OCI-LY1 (cell line): ENCODE measurements around the gene NIPA2.

Experiments used
- H2AFZ ChIP-seq: fragments of 200-600 bp; sonication (generic), shearing (Covaris generic); 2 replicates; pipeline ENCODE4 v1.6.0; 2014; ENCODE audit warnings: antibody characterized with exemption, mild to moderate bottlenecking, low read length
- H3F3A ChIP-seq: fragments of 200-600 bp; sonication (generic), shearing (Covaris generic); 2 replicates; pipeline ENCODE4 v1.6.0; 2014; ENCODE audit warnings: mild to moderate bottlenecking, antibody characterized with exemption, low read length, moderate library complexity; ENCODE audit not compliant: insufficient read depth
- H3K27ac ChIP-seq: fragments of 200-600 bp; sonication (generic); 2 replicates; pipeline ENCODE4 v1.5.1; 2014; ENCODE audit warnings: low read length, mixed run types, mild to moderate bottlenecking, low read depth; ENCODE audit not compliant: poor library complexity, severe bottlenecking
- H3K27me3 ChIP-seq: fragments of 200-600 bp; sonication (generic); 2 replicates; pipeline ENCODE4 v1.6.0; 2014; ENCODE audit warnings: antibody characterized with exemption, mild to moderate bottlenecking, low read length, moderate library complexity; ENCODE audit not compliant: insufficient read depth
- H3K36me3 ChIP-seq: fragments of 200-600 bp; sonication (generic); 2 replicates; pipeline ENCODE4 v1.6.1; 2014; ENCODE audit warnings: mild to moderate bottlenecking, antibody characterized with exemption, low read length, moderate library complexity, mixed read lengths; ENCODE audit not compliant: insufficient read depth
- H3K4me1 ChIP-seq: fragments of 200-600 bp; sonication (generic); 2 replicates; pipeline ENCODE4 v1.5.1; 2014; ENCODE audit warnings: mild to moderate bottlenecking, low read length, moderate library complexity; ENCODE audit not compliant: insufficient read depth, severe bottlenecking
- H3K4me2 ChIP-seq: fragments of 200-600 bp; sonication (generic), shearing (Covaris generic); 2 replicates; pipeline ENCODE4 v1.6.1; 2014; ENCODE audit warnings: low read length
- H3K4me3 ChIP-seq: fragments of 200-600 bp; sonication (generic); 2 replicates; pipeline ENCODE4 v1.5.1; 2014; ENCODE audit warnings: low read length, low read depth, mild to moderate bottlenecking, mixed read lengths; ENCODE audit not compliant: poor library complexity, severe bottlenecking
- H3K79me2 ChIP-seq: fragments of 200-600 bp; shearing (Covaris generic); 2 replicates; pipeline ENCODE4 v1.6.1; 2016; ENCODE audit warnings: mixed run types, low read length, mixed read lengths; ENCODE audit not compliant: insufficient read depth
- H3K9ac ChIP-seq: fragments of 200-600 bp; sonication (generic), shearing (Covaris generic); 2 replicates; pipeline ENCODE4 v1.6.1; 2014; ENCODE audit warnings: mild to moderate bottlenecking, low read length, mixed read lengths
- H3K9me2 ChIP-seq: fragments of 200-600 bp; sonication (generic), shearing (Covaris generic); 2 replicates; pipeline ENCODE4 v1.6.1; 2014; ENCODE audit warnings: low read depth, mild to moderate bottlenecking, low read length, mixed read lengths
- H3K9me3 ChIP-seq: fragments of 200-600 bp; shearing (Covaris generic); 2 replicates; pipeline ENCODE4 v1.6.1; 2014; ENCODE audit warnings: low read length, mixed read lengths
- H4K20me1 ChIP-seq: fragments of 200-600 bp; sonication (generic), shearing (Covaris generic); 2 replicates; pipeline ENCODE4 v1.6.0; 2016; ENCODE audit warnings: mild to moderate bottlenecking, low read length; ENCODE audit not compliant: insufficient read depth
- EZH2 ChIP-seq: fragments of 200-600 bp; sonication (generic), shearing (Covaris generic); IDR thresholded peaks from 2 replicates; pipeline ENCODE4 v1.8.0; 2017; ENCODE audit warnings: borderline replicate concordance, mixed run types, mild to moderate bottlenecking, antibody characterized with exemption, low read length, moderate library complexity, mixed read lengths
- TF ChIP-seq, protein P1 (sequence below): fragments of 200-600 bp; sonication (generic), shearing (Covaris generic); IDR thresholded peaks from 2 replicates; pipeline ENCODE4 v1.5.1; 2017; ENCODE audit warnings: mild to moderate bottlenecking, antibody characterized with exemption, low read length, moderate library complexity, mixed read lengths

Gene NIPA2

GRCh38 chr15:22889146-22889818, 50.8 kb downstream of the NIPA2 start:
- Histone ChIP-seq H3K27me3 (no peaks in the 10 kb centered on the region), H3K27ac (no peak overlapping the region), H2AFZ (no peak overlapping the region), H3K4me3 (no peak overlapping the region), H3K79me2 (no peaks in the 10 kb centered on the region), H3F3A (no peaks in the 10 kb centered on the region), H3K9me2 (no peaks in the 10 kb centered on the region), H3K36me3 (no peaks in the 10 kb centered on the region), H4K20me1 (no peaks in the 10 kb centered on the region), H3K9ac (no peak overlapping the region), H3K4me2 (no peak overlapping the region), H3K9me3 (no peaks in the 10 kb centered on the region), H3K4me1 (no peaks in the 10 kb centered on the region)
- TF ChIP-seq, protein P1, sequence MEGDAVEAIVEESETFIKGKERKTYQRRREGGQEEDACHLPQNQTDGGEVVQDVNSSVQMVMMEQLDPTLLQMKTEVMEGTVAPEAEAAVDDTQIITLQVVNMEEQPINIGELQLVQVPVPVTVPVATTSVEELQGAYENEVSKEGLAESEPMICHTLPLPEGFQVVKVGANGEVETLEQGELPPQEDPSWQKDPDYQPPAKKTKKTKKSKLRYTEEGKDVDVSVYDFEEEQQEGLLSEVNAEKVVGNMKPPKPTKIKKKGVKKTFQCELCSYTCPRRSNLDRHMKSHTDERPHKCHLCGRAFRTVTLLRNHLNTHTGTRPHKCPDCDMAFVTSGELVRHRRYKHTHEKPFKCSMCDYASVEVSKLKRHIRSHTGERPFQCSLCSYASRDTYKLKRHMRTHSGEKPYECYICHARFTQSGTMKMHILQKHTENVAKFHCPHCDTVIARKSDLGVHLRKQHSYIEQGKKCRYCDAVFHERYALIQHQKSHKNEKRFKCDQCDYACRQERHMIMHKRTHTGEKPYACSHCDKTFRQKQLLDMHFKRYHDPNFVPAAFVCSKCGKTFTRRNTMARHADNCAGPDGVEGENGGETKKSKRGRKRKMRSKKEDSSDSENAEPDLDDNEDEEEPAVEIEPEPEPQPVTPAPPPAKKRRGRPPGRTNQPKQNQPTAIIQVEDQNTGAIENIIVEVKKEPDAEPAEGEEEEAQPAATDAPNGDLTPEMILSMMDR: no peak
- no peak for TF ChIP-seq EZH2

- no peaks in the 10 kb centered on the region for H3K79me2 ChIP-seq
- no peak for TF ChIP-seq EZH2
- TF ChIP-seq, protein P1: no peak
- no peak overlapping the region for H3K9ac ChIP-seq
- no peak overlapping the region for H3K27ac ChIP-seq
- H3K9me3 ChIP-seq: no peaks in the 10 kb centered on the region
- no peak overlapping the region for H2AFZ ChIP-seq
- H4K20me1 ChIP-seq: no peaks in the 10 kb centered on the region
- no peak overlapping the region for H3K4me2 ChIP-seq
- H3K27me3 ChIP-seq: no peaks in the 10 kb centered on the region
- H3K36me3 ChIP-seq: no peaks in the 10 kb centered on the region
- H3K4me1 ChIP-seq: no peaks in the 10 kb centered on the region
- no peaks in the 10 kb centered on the region for H3F3A ChIP-seq
- H3K9me2 ChIP-seq: no peaks in the 10 kb centered on the region
- no peak overlapping the region for H3K4me3 ChIP-seq
Observed at GRCh38 chr15:22890296-22890695, 51.8 kb downstream of the NIPA2 start.

- Histone ChIP-seq H3K9me3 (no peaks in the 10 kb centered on the region), H3K27ac (no peak overlapping the region), H3K79me2 (no peaks in the 10 kb centered on the region), H3K9me2 (no peaks in the 10 kb centered on the region), H3K9ac (no peak overlapping the region), H4K20me1 (no peaks in the 10 kb centered on the region), H3F3A (no peaks in the 10 kb centered on the region), H2AFZ (no peak overlapping the region), H3K36me3 (no peaks in the 10 kb centered on the region), H3K4me1 (no peaks in the 10 kb centered on the region), H3K4me3 (no peak overlapping the region), H3K27me3 (no peaks in the 10 kb centered on the region), H3K4me2 (no peak overlapping the region)
- no peak for TF ChIP-seq EZH2
- TF ChIP-seq, protein P1: no peak
Observed at GRCh38 chr15:22891426-22892210, 53.2 kb downstream of the NIPA2 start.
